GM19455 (cell line): ENCODE measurements around the gene IQSEC1.

Source experiments
- ATAC-seq: cut with Tn5 transposase; IDR thresholded peaks from one replicate; pipeline ENCODE4 v1.9.1; 2021; ENCODE audit not compliant: unreplicated experiment

IQSEC1 gene

DNA sequence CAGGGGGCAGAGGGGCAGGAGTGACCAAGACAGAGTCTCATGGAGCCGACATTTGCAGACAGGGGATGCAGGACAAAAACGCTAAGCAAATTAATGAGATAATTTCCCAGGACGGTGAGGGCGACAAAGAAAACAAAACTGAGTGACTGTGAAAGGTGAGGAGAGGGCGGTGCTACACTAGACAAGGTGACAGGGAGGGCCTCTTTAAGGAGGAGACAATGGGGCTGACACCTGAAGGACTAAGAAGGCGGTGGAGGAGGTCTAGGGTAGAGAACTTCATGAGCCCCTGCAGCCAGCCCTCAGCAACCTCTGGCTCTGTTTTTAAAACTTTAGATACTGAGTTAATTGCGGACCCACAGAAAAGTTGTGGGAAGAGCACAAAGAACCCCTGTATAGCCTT, 41.6 kb downstream of the IQSEC1 start:
- no peak for ATAC-seq

DNA sequence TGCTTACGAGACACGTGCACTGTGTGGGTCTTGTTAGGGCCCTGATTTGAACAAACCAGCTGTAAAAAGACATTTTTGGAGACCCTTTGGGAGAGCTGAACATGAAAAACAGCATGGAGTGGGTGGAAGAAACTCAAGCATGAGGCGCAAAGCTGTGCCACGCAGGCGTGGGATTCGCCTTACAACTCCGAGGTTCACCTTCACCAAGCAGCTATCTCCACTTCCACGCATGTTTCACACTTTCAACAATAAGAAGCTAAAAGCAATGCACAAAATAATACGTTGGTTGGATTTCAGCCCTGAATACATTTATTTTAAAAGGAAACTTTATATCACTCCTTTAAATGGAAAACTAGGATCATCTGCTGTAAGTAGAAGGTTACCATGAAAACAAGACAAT, 42.5 kb downstream of the IQSEC1 start:
- ATAC-seq: no peak

DNA sequence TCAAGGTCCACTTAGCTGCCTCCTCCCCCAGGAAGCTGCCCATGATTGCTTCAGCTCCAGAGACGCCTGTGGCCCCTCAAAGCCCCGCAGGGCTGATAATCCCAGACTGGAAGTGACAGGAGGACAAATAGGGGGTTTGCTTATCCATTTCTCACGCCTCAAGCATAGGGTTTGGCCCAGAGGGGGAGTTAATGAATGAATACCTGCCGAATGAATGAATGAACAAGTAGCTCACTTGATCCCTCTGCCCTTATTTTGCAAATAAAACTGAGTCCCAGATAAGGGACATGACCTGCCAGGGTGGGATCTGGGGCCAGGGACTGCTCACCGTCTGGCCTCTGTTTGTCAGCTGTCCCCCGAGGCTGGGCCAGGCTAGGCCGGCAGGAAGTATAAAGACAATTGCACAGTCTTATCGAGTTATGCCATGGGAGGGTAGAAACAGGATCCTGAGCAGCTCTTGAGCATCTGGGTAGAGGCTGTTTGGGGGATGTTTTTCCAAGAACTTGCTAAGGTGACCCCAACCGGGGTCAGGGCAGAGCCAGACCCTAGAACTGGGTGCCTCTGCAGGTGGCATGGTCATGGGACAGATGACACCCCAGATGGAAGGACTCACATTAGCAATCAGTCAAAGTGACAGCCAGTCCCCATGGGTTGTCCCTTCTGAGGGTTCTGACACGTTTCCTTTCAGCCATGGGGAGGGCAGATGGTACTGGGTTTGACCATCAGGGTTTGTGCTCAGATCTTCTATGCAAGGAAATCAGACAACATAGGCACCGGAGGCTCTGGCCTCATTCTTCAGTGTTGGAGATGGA, 45.0 kb downstream of the IQSEC1 start:
- ATAC-seq: no peak

DNA sequence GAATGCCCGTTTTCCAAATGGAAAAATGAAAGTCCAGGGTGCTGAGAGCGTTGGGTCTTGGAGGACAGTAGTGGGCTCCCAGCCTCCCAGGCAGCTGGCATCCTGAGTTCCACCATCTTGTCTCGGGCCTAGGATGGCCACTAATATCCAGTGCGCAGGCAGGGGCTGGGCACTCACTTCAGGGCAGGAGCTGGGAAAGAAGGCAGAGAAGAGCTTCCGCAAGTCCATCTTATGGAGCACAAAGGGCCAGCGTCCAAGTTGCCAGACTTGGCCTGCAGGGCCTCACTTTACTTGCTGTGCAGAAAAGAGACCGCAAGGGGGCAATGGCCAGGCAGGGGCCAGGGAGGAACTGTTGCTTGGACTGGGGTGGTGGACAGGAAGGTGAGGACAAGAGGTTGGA, 46.1 kb downstream of the IQSEC1 start:
- ATAC-seq: no peak

DNA sequence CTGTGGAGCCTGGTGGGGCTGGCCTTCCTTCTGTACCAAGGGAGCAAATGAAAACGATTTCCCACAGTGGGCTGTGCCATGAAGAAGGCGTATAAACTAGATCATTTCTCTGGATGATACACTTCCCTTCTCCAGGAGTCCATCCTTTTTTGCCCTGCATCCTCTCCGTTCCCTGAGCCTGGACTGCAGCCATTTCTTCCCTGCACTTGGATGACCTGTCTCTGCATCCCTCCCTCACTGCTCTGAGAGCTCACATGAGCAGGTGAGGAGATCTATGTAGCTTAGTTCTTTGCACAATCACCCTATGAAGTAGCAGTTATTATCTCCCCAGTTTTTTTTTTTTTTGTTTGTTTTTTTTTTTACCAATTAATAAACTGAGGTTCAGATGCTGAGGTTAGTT, 46.7 kb downstream of the IQSEC1 start:
- ATAC-seq: no peak

DNA sequence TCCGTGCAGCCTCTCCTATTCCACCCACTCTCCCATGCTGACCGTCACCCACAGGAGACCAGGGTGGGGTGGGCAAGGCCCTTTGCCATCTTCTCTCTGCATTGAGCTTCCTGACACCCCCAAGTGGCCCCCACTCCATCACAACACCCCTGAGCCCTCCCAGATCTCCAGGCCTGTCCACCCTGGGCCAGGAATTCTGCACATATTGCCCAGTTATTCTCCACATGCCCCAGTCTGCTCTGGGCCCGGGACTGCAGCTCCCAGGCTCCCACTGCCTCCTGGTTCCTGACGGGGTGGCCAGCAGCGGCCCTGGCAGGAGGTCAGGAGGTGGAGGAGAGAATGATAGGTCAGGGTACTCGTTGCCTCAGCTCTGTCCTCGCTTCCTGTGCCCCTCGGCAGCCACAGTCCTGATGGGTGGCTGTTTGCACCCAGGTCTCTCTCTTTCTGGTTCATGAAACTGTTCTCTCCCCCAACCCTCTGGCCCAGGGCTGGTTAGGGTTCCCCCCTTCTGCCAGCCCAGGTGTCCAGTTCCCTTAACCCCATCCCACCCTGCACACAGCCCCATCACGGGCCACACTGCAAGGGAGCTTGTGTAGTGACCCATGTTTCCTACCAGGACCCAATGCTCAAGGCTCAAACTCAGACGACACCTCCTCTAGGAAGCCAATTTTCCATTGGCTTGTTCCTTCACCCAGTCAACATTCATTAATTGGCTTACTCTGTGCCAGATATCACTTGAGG, 47.3 kb downstream of the IQSEC1 start:
- ATAC-seq: no peak

DNA sequence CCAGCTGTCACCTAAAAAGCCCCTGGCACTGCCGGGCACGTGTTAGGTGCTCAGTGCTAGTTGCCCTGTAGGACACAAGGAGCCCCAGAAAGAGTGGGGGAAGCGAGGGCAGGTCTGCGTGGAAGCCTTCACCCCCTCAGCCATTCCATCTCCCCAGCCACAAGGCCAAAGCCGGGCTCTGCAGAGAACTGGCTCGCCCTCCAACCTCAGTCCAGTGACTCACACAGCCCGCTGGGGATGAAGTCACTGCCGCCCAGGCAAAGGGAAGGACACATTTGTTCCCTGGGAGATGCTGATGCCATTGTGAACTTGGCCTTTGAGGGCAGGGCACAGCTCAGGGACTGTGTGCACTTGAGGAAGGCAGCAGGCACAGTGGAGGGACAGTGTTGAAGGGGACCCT, 48.1 kb downstream of the IQSEC1 start:
- ATAC-seq: no peak

DNA sequence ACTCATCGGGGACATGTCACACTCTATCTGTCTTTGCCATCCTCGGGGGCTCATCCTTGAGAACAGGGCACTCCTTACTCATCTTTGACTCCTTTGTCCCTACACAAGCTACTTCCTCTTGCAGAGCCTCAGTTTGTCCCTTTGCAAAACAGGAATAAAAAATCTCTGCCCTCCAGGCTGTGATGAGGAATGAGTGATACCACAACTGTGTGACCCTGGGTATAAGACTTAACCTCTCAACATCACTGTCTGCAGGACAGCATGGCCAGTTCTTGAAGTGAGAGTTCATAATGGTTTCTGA, 48.5 kb downstream of the IQSEC1 start:
- ATAC-seq: no peak

DNA sequence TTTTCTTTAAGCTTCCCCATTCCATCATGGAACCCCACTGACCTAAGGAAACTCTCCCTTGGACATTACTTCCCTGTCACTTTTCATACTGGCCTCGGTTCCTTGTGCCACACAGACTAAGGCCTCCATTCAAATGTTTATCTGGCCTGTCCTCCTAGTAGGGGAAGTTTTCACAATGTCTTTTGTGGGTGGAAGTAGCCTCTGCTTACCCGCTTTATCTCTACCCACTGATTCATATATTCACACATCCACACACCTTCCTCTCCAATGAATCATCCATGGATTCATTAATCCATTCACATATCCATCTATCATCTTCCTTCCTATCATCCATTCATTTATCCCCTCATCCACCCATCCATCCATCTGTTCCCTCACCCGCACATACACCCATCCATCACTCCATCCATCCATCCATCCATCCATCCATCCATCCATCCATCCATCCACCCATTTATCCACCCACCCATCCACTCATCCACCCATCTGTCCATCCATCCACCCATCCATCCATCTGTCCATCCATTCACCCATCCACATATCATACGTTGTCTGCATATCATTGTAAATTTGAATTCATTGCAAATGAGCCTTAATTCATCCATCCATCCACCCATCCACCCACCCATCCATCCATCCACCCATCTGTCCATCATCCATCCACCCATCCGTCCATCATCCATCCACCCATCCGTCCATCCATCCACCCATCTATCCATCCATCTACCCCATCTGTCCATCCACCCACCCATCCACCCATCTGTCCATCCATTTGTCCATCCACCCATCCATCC, 49.1 kb downstream of the IQSEC1 start:
- no peak for ATAC-seq

DNA sequence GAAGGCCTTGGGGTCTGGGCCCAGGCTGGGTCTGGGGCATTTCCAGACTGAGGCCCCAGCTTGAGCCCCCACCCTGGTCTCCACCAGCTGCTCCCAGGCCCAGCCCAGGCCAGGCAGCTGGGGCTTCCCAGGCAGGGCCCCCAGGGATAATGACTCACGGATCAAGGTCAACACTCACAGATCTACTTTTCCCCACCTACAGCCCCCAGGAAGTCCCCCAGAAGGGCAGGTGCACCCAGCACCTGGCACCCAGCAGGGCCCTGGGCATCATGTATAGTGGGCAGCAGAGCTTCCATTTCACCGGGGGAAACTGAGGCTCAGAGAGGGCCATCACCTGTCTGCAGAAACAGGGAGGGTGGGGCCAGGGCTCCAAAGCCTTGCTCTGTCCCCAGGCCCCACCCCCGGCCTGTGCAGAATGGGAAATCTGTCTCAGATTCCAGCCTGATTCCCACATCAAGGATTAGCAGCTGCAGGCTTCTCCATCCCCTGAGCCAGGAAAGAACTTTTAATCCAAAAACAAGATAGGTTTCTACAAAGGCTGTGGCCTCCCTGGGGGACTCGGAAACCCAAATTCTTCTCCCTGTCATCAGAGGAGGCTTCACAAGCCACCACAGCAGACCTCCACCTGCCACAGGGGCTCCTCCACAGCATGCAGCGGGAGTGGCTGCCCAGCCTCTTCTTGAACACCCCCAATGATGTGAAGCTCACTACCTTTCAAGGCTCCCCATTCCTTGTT, 49.8 kb downstream of the IQSEC1 start:
- ATAC-seq: no peak

DNA sequence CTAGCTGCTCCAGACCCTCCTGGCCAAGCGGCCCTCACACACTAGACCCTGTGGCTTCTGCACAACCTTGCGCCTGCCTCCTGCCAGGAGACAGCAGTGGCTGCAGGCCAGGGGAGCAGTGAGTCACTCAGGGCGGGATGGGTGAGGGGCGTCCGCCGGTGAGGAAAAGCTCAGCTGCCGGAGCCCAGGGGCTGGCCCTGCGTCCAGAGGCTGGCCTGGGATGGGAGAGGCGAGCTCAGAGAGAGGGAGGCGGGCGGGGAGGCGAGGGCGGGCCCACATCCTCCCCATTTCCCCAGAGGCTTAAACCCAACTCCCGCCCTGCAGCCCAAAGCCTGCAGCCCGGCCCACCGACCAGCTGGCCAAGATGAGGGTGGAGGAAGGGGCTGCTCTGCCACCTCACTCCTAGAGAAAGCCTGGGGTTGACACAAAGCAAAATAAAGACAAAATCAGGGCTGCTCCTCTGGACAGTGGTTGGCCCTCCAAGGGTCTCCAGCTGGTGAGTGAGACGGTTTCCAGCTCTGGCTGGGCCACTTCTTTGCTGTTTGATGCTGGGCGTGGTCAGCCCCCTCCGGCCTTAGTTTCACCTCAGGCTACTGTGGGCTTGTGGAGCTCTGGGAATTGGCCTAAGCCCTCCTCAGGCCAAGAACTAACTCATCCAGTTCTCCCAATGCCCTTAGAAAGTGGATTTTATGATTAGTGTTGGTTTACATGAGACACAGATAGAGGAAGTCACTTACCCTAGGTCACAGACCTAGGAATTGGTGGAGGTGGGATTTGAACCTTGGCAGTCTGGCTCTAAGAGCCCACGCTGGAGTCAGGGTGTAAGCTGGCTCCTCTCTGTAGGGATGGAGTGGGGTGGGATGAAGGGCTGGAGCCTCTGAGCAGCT, 50.6 kb downstream of the IQSEC1 start:
- peak; percentile 44 for ATAC-seq

DNA sequence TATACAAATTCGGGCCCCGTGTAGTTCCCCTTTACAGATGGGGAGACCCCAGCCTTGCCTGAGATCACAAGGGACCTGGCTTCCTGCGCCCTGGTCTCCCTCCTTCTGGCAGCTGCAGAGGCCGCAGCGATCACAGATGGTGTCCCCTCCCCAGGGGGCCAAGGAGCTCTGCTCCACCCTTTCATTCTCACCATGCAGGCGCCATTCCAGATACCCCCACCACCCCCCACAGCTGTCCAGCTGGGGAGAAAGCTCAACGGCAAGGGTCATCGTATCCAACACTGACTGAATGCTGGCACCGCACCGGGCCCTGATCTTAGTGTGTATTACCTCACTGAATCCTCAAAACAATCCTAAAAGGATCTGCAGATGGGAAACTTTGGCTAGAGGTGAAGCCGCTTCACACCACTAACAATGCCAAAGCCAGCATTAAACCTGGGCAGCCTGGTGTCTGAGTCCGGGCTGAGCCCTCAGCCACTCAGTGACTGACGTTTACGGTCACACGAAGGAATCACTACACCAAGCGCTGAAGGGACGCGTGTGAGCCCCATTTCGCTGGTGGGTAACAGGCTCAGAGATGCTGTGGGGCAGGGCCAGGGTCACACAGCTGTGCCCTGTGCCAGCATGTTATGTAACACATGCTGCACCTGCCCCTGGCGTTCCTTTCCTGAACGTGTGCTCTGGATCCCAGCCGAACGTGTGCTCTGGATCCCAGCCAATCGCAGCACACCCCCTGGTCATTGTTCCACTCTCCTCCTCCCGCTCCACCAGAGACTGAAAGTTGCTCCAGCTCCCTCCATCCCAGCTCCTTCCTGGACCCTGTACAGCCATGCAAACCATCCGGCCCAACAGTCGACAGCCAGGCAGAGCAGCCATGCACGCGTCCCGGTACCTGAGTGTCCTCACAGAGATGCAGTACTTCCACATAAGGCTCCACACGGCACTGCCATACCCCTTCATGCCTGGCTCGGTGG, 51.8 kb downstream of the IQSEC1 start:
- ATAC-seq: no peak

DNA sequence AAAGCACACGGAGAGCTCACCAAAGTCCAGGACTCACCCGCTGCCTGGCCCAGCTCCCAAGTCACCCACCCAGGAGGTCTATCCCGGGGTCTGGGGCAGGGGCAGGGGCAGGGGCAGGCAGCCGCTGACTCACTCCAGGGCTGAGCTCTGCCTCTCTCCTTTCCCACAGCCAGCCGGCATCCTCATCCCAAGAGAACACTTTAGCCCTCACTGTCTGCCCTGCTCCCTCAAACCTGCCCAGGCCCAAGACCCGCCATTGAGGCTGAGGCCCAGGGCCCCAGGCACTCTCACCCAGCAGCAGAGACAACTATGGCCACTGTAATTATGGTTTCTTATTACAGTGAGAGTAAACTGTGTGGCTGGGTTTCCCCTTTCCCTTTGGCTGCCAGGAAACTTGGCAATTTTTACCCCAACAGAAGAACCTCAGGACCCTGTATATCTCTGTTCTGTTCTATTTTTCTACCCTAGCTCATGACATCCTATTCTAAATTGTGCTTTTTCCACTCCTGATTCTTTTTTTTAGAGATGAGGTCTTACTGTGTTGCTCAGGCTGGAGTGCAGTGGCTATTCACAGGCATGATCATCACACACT, 53.0 kb downstream of the IQSEC1 start:
- no peak for ATAC-seq

DNA sequence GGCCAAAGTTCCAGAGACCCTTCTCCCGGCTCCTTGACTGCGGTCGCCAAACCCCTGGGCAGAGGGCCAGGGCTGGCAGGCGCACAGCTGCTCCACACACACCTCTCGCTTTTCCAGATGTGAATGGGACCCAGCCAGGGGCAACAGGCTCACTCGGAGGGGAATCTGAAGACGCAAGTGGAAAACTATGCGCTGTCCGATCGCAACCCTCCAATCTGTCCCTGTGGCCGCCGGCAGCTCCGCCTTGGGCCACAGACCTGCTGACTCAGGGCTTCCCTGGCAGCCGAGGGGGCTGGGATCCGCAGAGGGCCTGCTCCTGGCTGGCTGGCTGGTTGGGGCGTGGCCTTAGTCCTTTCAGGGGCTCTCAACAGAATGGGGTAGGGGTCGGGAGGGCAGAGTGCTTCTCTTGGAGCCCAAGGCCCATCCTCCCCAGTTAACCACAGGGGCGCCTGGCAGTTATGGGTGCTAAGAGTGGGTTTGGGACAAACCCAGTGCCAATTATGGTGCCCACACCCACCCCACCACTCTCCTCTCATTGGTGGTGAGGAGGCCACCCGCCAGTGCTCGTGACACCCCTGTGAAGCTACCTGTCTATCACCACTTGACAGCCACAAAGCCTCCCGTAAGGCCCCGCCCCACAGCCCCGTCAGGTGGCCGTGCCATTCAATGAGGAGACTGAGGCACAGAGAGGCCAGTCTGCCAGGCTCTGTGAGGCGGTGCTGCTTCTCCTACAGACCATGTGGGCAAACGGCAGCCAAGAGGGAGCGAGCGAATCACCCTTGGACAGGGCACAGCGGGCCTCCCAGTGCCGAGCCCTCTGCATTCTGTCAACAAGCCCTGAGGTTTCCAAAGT, 53.8 kb downstream of the IQSEC1 start:
- no peak for ATAC-seq

DNA sequence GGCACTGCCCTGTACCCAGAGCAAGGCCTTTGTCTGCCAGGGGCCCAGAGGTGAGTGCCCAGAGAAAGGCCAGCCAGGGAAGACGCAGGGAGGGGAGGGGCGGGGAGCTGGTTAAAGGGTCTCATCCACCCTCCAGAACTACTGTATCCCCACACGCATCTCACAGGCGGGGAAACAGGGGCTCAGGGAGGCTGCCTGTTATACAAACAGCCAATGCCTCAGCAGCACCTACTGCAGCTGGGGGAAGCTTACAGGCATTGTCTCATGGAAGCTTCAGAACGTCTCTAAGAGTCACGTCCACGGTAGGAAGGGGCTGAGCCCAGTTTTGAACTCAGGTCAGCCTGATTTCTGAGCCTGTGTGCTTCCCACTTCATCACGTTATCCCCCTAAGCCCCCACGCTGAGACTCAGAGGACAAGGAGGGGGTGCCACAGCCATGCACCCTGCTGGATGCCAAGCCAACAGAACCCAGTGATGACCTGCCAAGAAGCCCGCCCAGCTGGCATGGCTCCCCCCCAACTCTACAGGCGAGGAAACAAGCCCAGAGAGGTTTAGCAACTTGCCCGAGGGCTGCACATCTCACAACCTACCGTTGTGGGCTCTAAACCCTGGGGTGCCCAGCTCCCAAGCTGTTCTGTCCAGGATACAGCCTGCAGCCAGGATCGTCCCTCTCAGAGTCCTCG, 54.5 kb downstream of the IQSEC1 start:
- no peak for ATAC-seq

DNA sequence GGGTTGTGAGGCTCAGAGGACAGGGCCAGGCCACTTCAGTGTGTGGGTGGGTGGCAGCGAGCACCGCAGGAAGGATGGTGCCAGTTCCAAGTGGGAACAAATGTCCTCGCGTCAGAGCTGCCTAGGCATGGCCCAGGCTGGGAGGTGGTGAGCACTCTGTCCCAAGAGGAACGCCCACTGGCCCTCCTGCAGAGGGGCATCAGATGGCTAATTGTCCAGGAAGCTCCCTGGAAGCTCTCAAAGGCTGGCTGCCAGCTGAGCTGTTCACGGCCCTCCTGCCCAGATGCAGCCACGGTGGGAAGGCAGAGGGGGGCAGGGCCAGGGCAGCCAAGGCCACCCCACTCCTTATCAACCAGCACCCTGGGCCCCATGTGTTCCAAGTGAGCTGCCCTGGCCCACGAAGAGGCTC, 55.2 kb downstream of the IQSEC1 start:
- no peak for ATAC-seq

DNA sequence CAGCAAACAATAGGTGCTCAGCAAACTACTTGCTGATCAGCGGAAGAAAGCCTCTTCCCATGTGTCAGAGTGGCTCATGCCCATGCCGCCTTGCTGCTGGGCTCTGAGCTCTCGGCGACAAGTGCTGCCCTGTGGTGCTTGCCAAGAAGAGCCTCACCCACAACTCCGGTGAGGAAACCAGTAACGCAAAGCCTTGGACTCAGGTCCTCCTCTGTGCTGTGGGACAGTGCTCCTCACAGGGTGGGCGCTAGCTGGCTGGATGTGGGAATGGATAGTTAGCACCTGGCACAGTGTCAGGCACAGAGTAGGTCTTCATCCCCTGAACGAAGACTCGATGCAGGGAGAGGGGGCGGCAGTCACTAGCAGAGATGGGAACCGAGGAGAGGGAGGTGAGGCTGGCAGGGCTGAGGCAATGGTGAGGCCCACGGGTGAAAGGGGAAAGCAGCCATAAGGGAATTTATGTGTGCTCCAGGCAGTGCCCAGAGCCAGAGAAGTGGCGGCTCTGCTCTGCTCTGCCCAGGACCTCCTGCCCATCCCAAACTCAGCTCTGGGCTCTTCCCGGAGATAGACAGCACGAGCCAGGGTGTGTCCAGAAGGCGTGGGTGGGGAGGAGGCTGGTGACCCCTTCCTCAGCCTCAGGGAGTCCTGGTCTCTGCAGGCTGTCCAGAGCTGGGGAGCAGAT, 55.7 kb downstream of the IQSEC1 start:
- ATAC-seq: no peak
